SK-N-SH treated with all-trans-retinoic acid at 6 μM for 48 hours (cell line): Measurements from ENCODE around the gene MT1F.

Experiments
- ARNTL ChIP-seq: fragments of 450-650 bp; formaldehyde crosslinking; IDR thresholded peaks from 2 replicates; pipeline ENCODE4 v1.5.0; 2020; ENCODE audit warnings: low read depth, mild to moderate bottlenecking, moderate library complexity, borderline replicate concordance
- ESRRG ChIP-seq: fragments of 250-450 bp; sonication (Bioruptor Pico); IDR thresholded peaks from 2 replicates; pipeline ENCODE4 v1.6.1; 2021; ENCODE audit warnings: mild to moderate bottlenecking
- PATZ1 ChIP-seq: fragments of 250-450 bp; sonication (Bioruptor Pico); IDR thresholded peaks from 2 replicates; pipeline ENCODE4 v1.8.0; 2020; ENCODE audit warnings: mild to moderate bottlenecking, moderate library complexity, borderline replicate concordance
- POU6F1 ChIP-seq: fragments of 250-450 bp; sonication (Bioruptor Pico); IDR thresholded peaks from 2 replicates; pipeline ENCODE4 v1.8.0; 2021; ENCODE audit warnings: low read depth, mild to moderate bottlenecking, moderate library complexity, borderline replicate concordance
- PPARA ChIP-seq: fragments of 250-450 bp; sonication (Bioruptor Pico); IDR thresholded peaks from 2 replicates; pipeline ENCODE4 v1.5.0; 2020; ENCODE audit warnings: mild to moderate bottlenecking, borderline replicate concordance
- RARB ChIP-seq: fragments of 250-450 bp; sonication (Bioruptor Pico); IDR thresholded peaks from 2 replicates; pipeline ENCODE4 v1.8.0; 2021; ENCODE audit warnings: mild to moderate bottlenecking, moderate library complexity
- ZFP3 ChIP-seq: fragments of 250-450 bp; sonication (Bioruptor Pico); IDR thresholded peaks from 2 replicates; pipeline ENCODE4 v1.5.0; 2020; ENCODE audit warnings: mild to moderate bottlenecking, moderate library complexity
- ZFP30 ChIP-seq: fragments of 450-650 bp; formaldehyde crosslinking; IDR thresholded peaks from 2 replicates; pipeline ENCODE4 v1.5.0; 2022; ENCODE audit warnings: mild to moderate bottlenecking, moderate library complexity
- ZNF565 ChIP-seq: fragments of 450-650 bp; formaldehyde crosslinking; conservative IDR thresholded peaks from 2 replicates; pipeline ENCODE4 v1.5.0; 2020; ENCODE audit warnings: low read depth, mild to moderate bottlenecking, moderate library complexity
- ZNF8 ChIP-seq: fragments of 450-650 bp; formaldehyde crosslinking; IDR thresholded peaks from 2 replicates; pipeline ENCODE4 v1.5.0; 2020; ENCODE audit warnings: mild to moderate bottlenecking, moderate library complexity
- TF ChIP-seq, protein P1 (sequence below): fragments of 250-450 bp; sonication (Bioruptor Pico); IDR thresholded peaks from 2 replicates; pipeline ENCODE4 v1.5.1; 2021; ENCODE audit warnings: mild to moderate bottlenecking, moderate library complexity
- TF ChIP-seq, protein P2 (sequence below): fragments of 250-450 bp; sonication (Bioruptor Pico); IDR thresholded peaks from 2 replicates; pipeline ENCODE4 v1.5.1; 2020; ENCODE audit warnings: low read depth, mild to moderate bottlenecking, moderate library complexity

GRCh38 chr16:56700631-56701030 lies 42.9 kb downstream of the MT1F start:
- TF ChIP-seq ZNF8 (no peak), PATZ1 (CRISPR knock-in tag) (no peak), ESRRG (CRISPR knock-in tag) (no peak), RARB (CRISPR knock-in tag) (no peak), ZFP30 (CRISPR knock-in tag) (no peak), ZFP3 (no peak), POU6F1 (CRISPR knock-in tag) (no peak), PPARA (CRISPR knock-in tag) (no peak), ARNTL (CRISPR knock-in tag) (no peak), ZNF565 (no peak)
- TF ChIP-seq, protein P1, sequence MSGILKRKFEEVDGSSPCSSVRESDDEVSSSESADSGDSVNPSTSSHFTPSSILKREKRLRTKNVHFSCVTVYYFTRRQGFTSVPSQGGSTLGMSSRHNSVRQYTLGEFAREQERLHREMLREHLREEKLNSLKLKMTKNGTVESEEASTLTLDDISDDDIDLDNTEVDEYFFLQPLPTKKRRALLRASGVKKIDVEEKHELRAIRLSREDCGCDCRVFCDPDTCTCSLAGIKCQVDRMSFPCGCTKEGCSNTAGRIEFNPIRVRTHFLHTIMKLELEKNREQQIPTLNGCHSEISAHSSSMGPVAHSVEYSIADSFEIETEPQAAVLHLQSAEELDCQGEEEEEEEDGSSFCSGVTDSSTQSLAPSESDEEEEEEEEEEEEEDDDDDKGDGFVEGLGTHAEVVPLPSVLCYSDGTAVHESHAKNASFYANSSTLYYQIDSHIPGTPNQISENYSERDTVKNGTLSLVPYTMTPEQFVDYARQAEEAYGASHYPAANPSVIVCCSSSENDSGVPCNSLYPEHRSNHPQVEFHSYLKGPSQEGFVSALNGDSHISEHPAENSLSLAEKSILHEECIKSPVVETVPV: no peak
- TF ChIP-seq, protein P2, sequence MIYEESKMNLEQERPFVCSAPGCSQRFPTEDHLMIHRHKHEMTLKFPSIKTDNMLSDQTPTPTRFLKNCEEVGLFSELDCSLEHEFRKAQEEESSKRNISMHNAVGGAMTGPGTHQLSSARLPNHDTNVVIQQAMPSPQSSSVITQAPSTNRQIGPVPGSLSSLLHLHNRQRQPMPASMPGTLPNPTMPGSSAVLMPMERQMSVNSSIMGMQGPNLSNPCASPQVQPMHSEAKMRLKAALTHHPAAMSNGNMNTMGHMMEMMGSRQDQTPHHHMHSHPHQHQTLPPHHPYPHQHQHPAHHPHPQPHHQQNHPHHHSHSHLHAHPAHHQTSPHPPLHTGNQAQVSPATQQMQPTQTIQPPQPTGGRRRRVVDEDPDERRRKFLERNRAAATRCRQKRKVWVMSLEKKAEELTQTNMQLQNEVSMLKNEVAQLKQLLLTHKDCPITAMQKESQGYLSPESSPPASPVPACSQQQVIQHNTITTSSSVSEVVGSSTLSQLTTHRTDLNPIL: no peak
